H1 (cell line): ENCODE data around the gene MEGF11. TPM values are rescaled to one million over a fixed set of nuclear protein-coding genes. Genes with fewer than 3 reads are reported as not detected.

Experiments
- CTCF ChIA-PET: fragments of 300-600 bp; sonication (Branson Sonifier 250); formaldehyde crosslinking; loops from one replicate; lab custom pipeline; 2021; ENCODE audit not compliant: partially characterized antibody; lab: Charles Lee
- POLR2A ChIA-PET: fragments of 300-600 bp; sonication (Branson Sonifier 250); formaldehyde crosslinking; loops from one replicate; lab custom pipeline; 2021; ENCODE audit warnings: inconsistent platforms; ENCODE audit not compliant: partially characterized antibody; lab: Charles Lee
- DNase-seq, 2 experiments: peaks; one replicate each; pipeline versions ENCODE4 v3.0.0 to v3.0.0-alpha.2; 2010 to 2022; ENCODE audit warnings: low spot score in 2 of 2, low read depth in 1 of 2, mixed read lengths in 1 of 2
- FAIRE-seq: peaks from 2 replicates; lab custom pipeline; 2011; peaks lifted over from hg19 to GRCh38; lab: Jason Lieb, UNC
- H2AFZ ChIP-seq: 2 replicates; pipeline ENCODE4 v1.8.1; 2012; ENCODE audit warnings: low read length, inconsistent platforms
- H2AK5ac ChIP-seq: 2 replicates; pipeline ENCODE4 v1.6.1; 2013; ENCODE audit warnings: low read depth, low read length
- H2BK120ac ChIP-seq: replicated peaks from 2 replicates; pipeline ENCODE3; 2013; ENCODE audit warnings: low read depth, low read length, inconsistent platforms
- H2BK12ac ChIP-seq: 2 replicates; pipeline ENCODE4 v1.6.1; 2013; ENCODE audit warnings: low read depth, low read length
- H2BK15ac ChIP-seq: 2 replicates; pipeline ENCODE4 v1.6.1; 2013; ENCODE audit warnings: low read length
- H2BK20ac ChIP-seq: 2 replicates; pipeline ENCODE4 v1.6.1; 2013; ENCODE audit warnings: low read length
- H2BK5ac ChIP-seq: 2 replicates; pipeline ENCODE4 v1.6.1; 2013; ENCODE audit warnings: low read depth, low read length
- H3K14ac ChIP-seq: 2 replicates; pipeline ENCODE4 v1.6.1; 2013; ENCODE audit warnings: inconsistent platforms; ENCODE audit not compliant: insufficient read length
- H3K18ac ChIP-seq: 2 replicates; pipeline ENCODE4 v1.6.1; 2013; ENCODE audit warnings: low read length; ENCODE audit errors: extremely low read depth
- H3K23ac ChIP-seq: 2 replicates; pipeline ENCODE4 v1.6.1; 2013; ENCODE audit warnings: inconsistent platforms; ENCODE audit not compliant: insufficient read length
- H3K23me2 ChIP-seq: 2 replicates; pipeline ENCODE4 v1.6.1; 2013; ENCODE audit warnings: low read depth, low read length
- H3K27ac ChIP-seq: 2 replicates; pipeline ENCODE4 v1.6.1; 2011; ENCODE audit warnings: low read depth, low read length, inconsistent platforms
- H3K27me3 ChIP-seq, 4 experiments: replicated peaks in 1 of 4; 1 replicate in 1 of 4; 2 replicates in 3 of 4; pipeline versions ENCODE4 v1.6.1 to v1.8.1; 2011 to 2013; ENCODE audit warnings: low read length in 3 of 4, mild to moderate bottlenecking in 3 of 4, inconsistent platforms in 2 of 4, mixed read lengths in 2 of 4, moderate library complexity in 1 of 4; ENCODE audit not compliant: control insufficient read depth in 3 of 4, insufficient read depth in 3 of 4; ENCODE audit errors: extremely low read depth in 1 of 4
- H3K36me3 ChIP-seq, 4 experiments: 2 replicates each; pipeline versions ENCODE4 v1.6.1 to v1.8.1; 2011 to 2013; ENCODE audit warnings: mild to moderate bottlenecking in 4 of 4, low read length in 3 of 4, moderate library complexity in 2 of 4, control low read depth in 1 of 4, inconsistent platforms in 1 of 4; ENCODE audit not compliant: insufficient read depth in 4 of 4, control insufficient read depth in 2 of 4
- H3K4ac ChIP-seq: replicated peaks from 2 replicates; pipeline ENCODE3; 2013; ENCODE audit warnings: low read length, low read depth, mixed read lengths, inconsistent platforms; ENCODE audit not compliant: insufficient read length
- H3K4me1 ChIP-seq, 4 experiments: replicated peaks in 1 of 4; 1 replicate in 1 of 4; 2 replicates in 3 of 4; pipeline versions ENCODE4 v1.6.1 to v1.8.1; 2011 to 2013; ENCODE audit warnings: low read length in 3 of 4, inconsistent platforms in 2 of 4, mixed read lengths in 1 of 4; ENCODE audit not compliant: insufficient read depth in 4 of 4, control insufficient read depth in 3 of 4
- H3K4me2 ChIP-seq, 2 experiments: 2 replicates each; pipeline versions ENCODE4 v1.6.1 to v1.8.1; 2011 to 2013; ENCODE audit warnings: low read depth in 2 of 2, low read length in 2 of 2, control low read depth in 1 of 2, inconsistent platforms in 1 of 2, mild to moderate bottlenecking in 1 of 2; ENCODE audit not compliant: insufficient read depth in 1 of 2
- H3K4me3 ChIP-seq, 4 experiments: fragments of 200-600, 300-600 bp in 1 of 4; sonication (generic), shearing (Covaris generic), sonication (Bioruptor Twin) in 1 of 4; 2 replicates each; pipeline versions ENCODE4 v1.5.1 to v1.8.1; 2011 to 2016; ENCODE audit warnings: low read length in 4 of 4, low read depth in 3 of 4, control low read depth in 2 of 4, inconsistent platforms in 2 of 4, mild to moderate bottlenecking in 2 of 4, mixed read lengths in 1 of 4, moderate library complexity in 1 of 4; ENCODE audit not compliant: insufficient read depth in 2 of 4; ENCODE audit errors: extremely low read depth in 1 of 4
- H3K56ac ChIP-seq: replicated peaks from 2 replicates; pipeline ENCODE3; 2013; ENCODE audit warnings: low read depth, mild to moderate bottlenecking, mixed read lengths, low read length, inconsistent platforms; ENCODE audit not compliant: insufficient read length
- H3K79me1 ChIP-seq: 2 replicates; pipeline ENCODE4 v1.6.1; 2013; ENCODE audit warnings: low read depth, low read length, control low read depth
- H3K79me2 ChIP-seq, 2 experiments: 2 replicates each; pipeline versions ENCODE4 v1.6.1 to v1.8.1; 2012 to 2013; ENCODE audit warnings: low read length in 2 of 2, mild to moderate bottlenecking in 2 of 2, inconsistent platforms in 1 of 2; ENCODE audit not compliant: insufficient read depth in 2 of 2, control insufficient read depth in 1 of 2
- H3K9ac ChIP-seq, 4 experiments: replicated peaks in 1 of 4; 1 replicate in 1 of 4; 2 replicates in 3 of 4; pipeline versions ENCODE4 v1.6.1 to v1.8.1; 2011 to 2013; ENCODE audit warnings: low read depth in 3 of 4, low read length in 3 of 4, control low read depth in 2 of 4, mild to moderate bottlenecking in 2 of 4, moderate library complexity in 2 of 4, inconsistent platforms in 1 of 4; ENCODE audit errors: extremely low read depth in 1 of 4
- H3K9me3 ChIP-seq, 2 experiments: 2 replicates each; pipeline versions ENCODE4 v1.6.1 to v1.8.1; 2012 to 2013; ENCODE audit warnings: mild to moderate bottlenecking in 2 of 2, moderate library complexity in 2 of 2, control low read depth in 1 of 2, inconsistent platforms in 1 of 2, low read depth in 1 of 2, low read length in 1 of 2, mixed read lengths in 1 of 2; ENCODE audit not compliant: insufficient read depth in 2 of 2
- H4K20me1 ChIP-seq, 2 experiments: replicated peaks in 1 of 2; 2 replicates each; pipeline versions ENCODE3 to v1.8.1; 2011 to 2013; ENCODE audit warnings: inconsistent platforms in 2 of 2, low read length in 2 of 2, mild to moderate bottlenecking in 1 of 2; ENCODE audit not compliant: insufficient read depth in 2 of 2, control insufficient read depth in 1 of 2
- H4K5ac ChIP-seq: 2 replicates; pipeline ENCODE4 v1.6.1; 2013; ENCODE audit warnings: low read length, low read depth, mixed read lengths, inconsistent platforms; ENCODE audit not compliant: insufficient read length
- H4K8ac ChIP-seq: 2 replicates; pipeline ENCODE4 v1.8.0; 2013; ENCODE audit warnings: mild to moderate bottlenecking, moderate library complexity, low read length, inconsistent platforms; ENCODE audit not compliant: insufficient read depth; ENCODE audit errors: extremely low read depth
- H4K91ac ChIP-seq: replicated peaks from 2 replicates; pipeline ENCODE3; 2013; ENCODE audit warnings: low read length, mixed read lengths, inconsistent platforms; ENCODE audit not compliant: insufficient read length
- CBX8 ChIP-seq: fragments of 300-800, 300-1000 bp; sonication (generic); IDR thresholded peaks from 2 replicates; pipeline ENCODE4 v1.7.1; 2016; ENCODE audit warnings: low read depth, low read length, borderline replicate concordance
- SUZ12 ChIP-seq: fragments of 200-600 bp; sonication (generic); IDR thresholded peaks from 2 replicates; pipeline ENCODE4 v1.6.1; 2012; ENCODE audit warnings: mild to moderate bottlenecking, inconsistent platforms, low read length, moderate library complexity, mixed read lengths
- TAF1 ChIP-seq: IDR thresholded peaks from 2 replicates; pipeline ENCODE4 v1.6.1; 2011; ENCODE audit warnings: mild to moderate bottlenecking, low read depth, low read length
- WGBS, 2 experiments: shearing (Covaris generic) in 1 of 2; methylation state at CpG; one replicate each; pipeline versions ENCODE4 v1.1.6 to v1.1.7; 2013 to 2015; ENCODE audit warnings: low lambda C conversion rate in 2 of 2, mixed read lengths in 2 of 2, inconsistent platforms in 1 of 2, low coverage in 1 of 2, missing lambda C conversion rate in 1 of 2; ENCODE audit not compliant: insufficient replicate concordance in 2 of 2, insufficient coverage in 1 of 2, insufficient read length in 1 of 2; ENCODE audit errors: extremely low coverage in 1 of 2, missing lambda C conversion rate in 1 of 2; 5-methylcytosine and 5-hydroxymethylcytosine counted together
- polyA plus RNA-seq, 7 experiments: library from polyadenylated mRNA; depleted of rRNA in 3 of 7; stranded (reverse) in 5 of 7; unstranded in 2 of 7; fragments of >200 nt in 5 of 7; fragments of 200-250 nt in 2 of 7; gene quantifications; 1 replicate in 5 of 7; 2 replicates in 1 of 7; 4 replicates in 1 of 7; pipeline versions ENCODE4 v1.2.1 to v1.2.3, GENCODE V29; 2011 to 2013; ENCODE audit warnings: missing spikeins in 2 of 7, mixed read lengths in 2 of 7
- total RNA-seq: library from RNA; stranded (reverse); fragmentation: NEBNext Ultra II Directional; extraction: Animal tissue kit (Norgen Biotek cat#: 25700); gene quantifications from 2 replicates; pipeline ENCODE4 v1.2.1, GENCODE V29; 2021

Gene MEGF11
- total and polyA plus RNA-seq, 2 of the 8 experiments (the other 6 are each of a cell fraction or from before 2014, with no cell fraction given): 4.4 to 4.8 TPM

- no peaks in the 10 kb centered on the region for H3K79me2 ChIP-seq
- no peaks in the 10 kb centered on the region for H3K9me3 ChIP-seq
- H3K23ac ChIP-seq: no peak overlapping the region
- H3K23me2 ChIP-seq: no peaks in the 10 kb centered on the region; the same call in 1 of the 2 replicates
- no peak overlapping the region for H3K9ac ChIP-seq
- WGBS, 2 experiments: 91% methylated on average over 10 of the region's 10 CpGs; no CpG with 5 or more reads in 1 of the 2 experiments
- no peaks in the 10 kb centered on the region for H3K27me3 ChIP-seq
- no peak overlapping the region for H4K8ac ChIP-seq
- no peak overlapping the region for H2BK5ac ChIP-seq
- no peaks in the 10 kb centered on the region for H3K79me1 ChIP-seq
- H2BK120ac ChIP-seq: no peak overlapping the region
- H2AFZ ChIP-seq: no peak overlapping the region
- no peak overlapping the region for H3K4ac ChIP-seq
- no peak overlapping the region for H3K56ac ChIP-seq
- no peak overlapping the region for H3K4me2 ChIP-seq
- H4K5ac ChIP-seq: no peak overlapping the region
- ChIA-PET POLR2A (no interaction called here), CTCF (interaction anchor here (1.0 to 1.1 kb wide), 2 partner anchors 17 to 67 kb away, joined by 3 read pairs; no protein-coding TSS in a partner anchor)
- H3K18ac ChIP-seq: no peak overlapping the region
- H3K4me1 ChIP-seq: no peaks in the 10 kb centered on the region
- H2BK20ac ChIP-seq: no peak overlapping the region
- H3K27ac ChIP-seq: no peak overlapping the region
- DNase-seq (no peak), FAIRE-seq (no peak)
- H3K36me3 ChIP-seq: no peaks in the 10 kb centered on the region
- no peaks in the 10 kb centered on the region for H4K20me1 ChIP-seq
- H2AK5ac ChIP-seq: no peak overlapping the region
- no peak overlapping the region for H3K14ac ChIP-seq
- H2BK15ac ChIP-seq: no peak overlapping the region
- H4K91ac ChIP-seq: no peak overlapping the region
- no peak overlapping the region for H2BK12ac ChIP-seq
- H3K4me3 ChIP-seq: no peak overlapping the region
- TF ChIP-seq TAF1 (no peak), SUZ12 (no peak), CBX8 (no peak)
These were observed 100.9 kb downstream of the MEGF11 start for GRCh38 chr15:66152650-66153049.
